GM18951 (cell line): Measurements from ENCODE around the gene CLCN6.

ENCODE experiments used
- POLR2A ChIP-seq: IDR thresholded peaks from 4 replicates; pipeline ENCODE4 v1.6.1; 2011; ENCODE audit warnings: mild to moderate bottlenecking; ENCODE audit not compliant: insufficient read length, insufficient read depth; ENCODE audit errors: extremely low read depth
- in situ Hi-C: fragments of 300-500 bp; cut with MboI; formaldehyde crosslinking; loops from one replicate; pipeline ENCODE4 v1.12.0; 2022; ENCODE audit warnings: low sequenced_read_pairs, mixed read lengths, inconsistent platforms; ENCODE audit not compliant: unreplicated experiment

CLCN6 gene

GRCh38 chr1:11835441-11836225 lies 29.6 kb downstream of the CLCN6 start:
- in situ Hi-C loops, result no loop called here
- no peak for TF ChIP-seq POLR2A

GRCh38 chr1:11836955-11837766 lies 31.2 kb downstream of the CLCN6 start:
- in situ Hi-C loops, result no loop called here
- no peak for TF ChIP-seq POLR2A

DNA sequence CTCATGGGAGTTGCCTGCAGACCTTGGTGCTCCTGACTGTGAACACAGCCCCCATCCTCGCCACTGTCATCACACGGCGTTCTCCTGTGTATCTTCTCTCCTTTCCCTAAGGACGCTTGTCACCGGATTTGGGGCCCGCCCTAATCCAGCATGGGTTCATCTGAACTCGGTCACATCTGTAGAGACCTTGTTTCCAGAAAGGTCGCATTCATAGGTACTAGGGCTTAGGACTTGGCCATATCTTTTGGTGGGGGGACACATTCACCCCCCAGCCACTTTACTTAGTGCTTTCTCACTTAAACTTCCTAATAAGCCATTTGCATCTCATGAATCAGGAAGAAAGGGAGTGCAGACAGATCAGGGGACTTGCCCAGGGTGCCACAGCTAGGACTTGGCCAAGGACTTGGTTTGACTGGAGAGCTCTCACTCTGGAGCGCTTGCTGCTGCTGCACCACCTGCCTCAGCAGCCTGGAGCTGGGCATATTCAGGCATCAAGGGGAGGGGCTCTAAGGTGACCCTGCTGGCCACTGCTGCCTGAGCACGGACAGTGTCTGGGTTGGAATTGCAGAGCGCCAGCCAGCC lies 31.9 kb downstream of the CLCN6 start:
- in situ Hi-C loops, result no loop called here
- no peak for TF ChIP-seq POLR2A

- TF ChIP-seq POLR2A, result no peak
- in situ Hi-C loops, result no loop called here
These were observed 32.6 kb downstream of the CLCN6 start for GRCh38 chr1:11838349-11839272.

DNA sequence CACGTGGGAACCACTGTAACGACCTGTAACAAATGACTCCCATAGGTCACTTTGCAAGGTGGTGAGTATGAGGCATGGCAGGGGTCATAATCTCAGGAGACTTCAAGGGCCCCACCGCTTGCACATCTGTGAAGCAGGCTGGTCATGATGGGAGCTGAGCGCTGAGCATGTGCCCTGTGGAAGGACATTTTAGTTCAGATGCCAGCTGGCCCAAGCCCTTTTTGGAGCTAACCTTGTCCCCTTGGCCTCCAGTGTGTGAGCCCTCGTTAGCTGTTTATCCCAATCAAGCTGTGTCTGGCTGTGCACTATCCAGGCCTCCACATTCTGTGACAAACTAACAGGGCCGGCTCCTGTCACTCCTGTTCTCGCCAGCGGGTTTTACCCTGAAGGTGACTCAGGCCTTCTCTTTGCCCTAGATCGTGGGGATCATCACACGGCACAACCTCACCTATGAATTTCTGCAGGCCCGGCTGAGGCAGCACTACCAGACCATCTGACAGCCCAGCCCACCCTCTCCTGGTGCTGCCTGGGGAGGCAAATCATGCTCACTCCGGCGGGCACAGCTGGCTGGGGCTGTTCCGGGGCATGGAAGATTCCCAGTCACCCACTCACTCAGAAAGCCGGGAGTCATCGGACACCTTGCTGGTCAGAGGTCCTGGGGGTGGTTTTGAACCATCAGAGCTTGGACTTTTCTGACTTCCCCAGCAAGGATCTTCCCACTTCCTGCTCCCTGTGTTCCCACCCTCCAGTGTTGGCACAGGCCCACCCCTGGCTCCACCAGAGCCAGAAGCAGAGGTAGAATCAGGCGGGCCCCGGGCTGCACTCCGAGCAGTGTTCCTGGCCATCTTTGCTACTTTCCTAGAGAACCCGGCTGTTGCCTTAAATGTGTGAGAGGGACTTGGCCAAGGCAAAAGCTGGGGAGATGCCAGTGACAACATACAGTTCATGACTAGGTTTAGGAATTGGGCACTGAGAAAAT lies 34.0 kb downstream of the CLCN6 start:
- in situ Hi-C loops, result loop anchor here (5.0 kb wide), 1 partner anchor 47 kb away; no protein-coding TSS in a partner anchor
- no peak for TF ChIP-seq POLR2A

GRCh38 chr1:11841245-11842153 lies 35.5 kb downstream of the CLCN6 start:
- in situ Hi-C loops, result loop anchor here (5.0 kb wide), 1 partner anchor 46 kb away; no protein-coding TSS in a partner anchor
- TF ChIP-seq POLR2A, result no peak

- no peak for TF ChIP-seq POLR2A
These were observed 36.4 kb downstream of the CLCN6 start for GRCh38 chr1:11842154-11843041.

DNA sequence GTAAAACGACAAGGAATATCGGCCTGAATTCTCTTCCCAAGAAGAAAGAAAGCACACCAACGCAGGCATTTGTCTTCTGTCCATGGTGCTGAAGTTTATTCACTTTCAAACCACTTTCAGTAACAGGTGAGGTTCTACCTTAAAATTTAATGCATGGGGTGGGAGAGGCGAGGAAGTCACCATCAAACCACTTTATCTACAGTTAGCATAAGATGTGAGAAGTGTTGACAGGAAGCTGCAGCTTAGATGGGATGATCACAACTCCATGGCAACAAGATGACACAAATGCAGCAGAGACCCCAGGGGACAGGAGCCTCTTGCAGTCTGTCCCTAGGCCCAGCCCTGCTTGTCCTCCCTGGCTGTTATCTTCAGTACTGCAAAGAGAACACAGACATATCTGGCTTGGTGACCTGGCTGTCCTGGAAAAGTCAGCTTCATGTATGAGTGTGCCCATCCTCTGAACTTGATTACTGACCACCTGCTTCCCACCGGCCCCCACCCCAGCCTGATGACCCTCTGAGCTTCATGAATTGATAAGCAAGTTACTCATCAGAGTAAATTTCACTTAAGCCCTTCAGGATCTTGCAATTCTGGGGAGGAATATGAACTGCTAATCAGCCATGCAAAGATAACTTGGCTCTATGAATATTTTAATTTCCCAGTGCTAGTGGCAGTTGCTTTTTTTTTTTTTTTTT lies 39.8 kb downstream of the CLCN6 start:
- in situ Hi-C loops, result no loop called here
- no peak for TF ChIP-seq POLR2A

More at GRCh38 chr1:11842154-11843041, 36.4 kb downstream of the CLCN6 start:
- in situ Hi-C loops, result loop anchor here (5.0 kb wide), 1 partner anchor 45 kb away; no protein-coding TSS in a partner anchor

DNA sequence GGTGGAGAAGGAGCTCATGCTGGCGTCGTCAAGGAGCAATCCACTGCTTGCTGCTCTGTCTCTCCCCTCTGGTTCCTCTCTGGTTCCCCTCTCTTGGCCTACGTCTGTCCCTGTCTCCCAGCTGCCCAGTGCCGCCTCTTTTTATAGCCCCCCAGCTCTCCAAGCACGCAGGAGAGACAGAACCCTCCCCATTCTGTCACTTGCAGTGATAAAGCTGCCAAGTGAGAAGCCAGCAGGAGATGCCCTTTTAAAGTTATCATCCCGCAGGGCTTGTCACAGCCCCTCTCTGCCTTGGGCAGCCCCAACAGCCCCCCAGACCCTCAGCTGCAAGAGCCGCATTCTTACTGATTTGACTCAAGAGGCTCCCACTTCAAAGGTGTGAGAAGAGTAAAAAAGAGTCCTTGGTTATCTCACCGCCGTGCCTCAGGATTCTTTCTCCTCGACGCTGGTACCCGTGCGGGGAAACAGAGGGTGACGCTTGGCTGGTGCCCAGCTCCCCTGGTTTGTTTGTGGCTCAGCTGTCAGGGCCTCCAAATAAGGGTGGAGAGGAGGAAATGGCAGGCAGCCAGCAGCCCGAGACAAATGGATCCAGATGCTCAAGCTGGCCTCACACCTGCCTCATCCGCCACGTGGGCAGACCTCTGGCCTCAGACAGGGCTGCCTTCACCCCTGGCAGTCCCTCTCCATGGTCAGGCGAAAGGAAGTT lies 41.8 kb downstream of the CLCN6 start, which contains the start of gene NPPA:
Gene NPPA, minus strand, starts transcription at position 117 of the 706 bp plus-strand sequence. Its CDS starts 99 bp downstream, at position 18.
- TF ChIP-seq POLR2A, result no peak
- in situ Hi-C loops, result no loop called here

DNA sequence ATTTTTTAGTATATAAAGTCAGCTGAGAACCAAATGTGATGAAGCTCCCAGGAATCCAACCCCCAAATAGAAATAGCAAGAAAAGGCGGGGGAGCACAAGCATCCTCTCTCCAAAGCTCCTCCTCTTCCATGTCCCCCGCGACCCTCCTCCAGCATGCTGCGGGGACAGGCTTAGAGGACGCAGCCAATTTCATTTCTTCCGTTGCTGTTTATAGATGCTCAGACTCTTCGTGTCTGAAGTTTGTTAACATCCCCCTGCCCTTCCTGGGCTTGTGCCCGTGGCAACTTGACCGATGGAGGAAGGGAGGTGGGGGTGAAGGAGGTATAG lies 42.3 kb downstream of the CLCN6 start:
- no peak for TF ChIP-seq POLR2A
- in situ Hi-C loops, result no loop called here
